PC-3 (cell line): ENCODE data around the gene PABPN1. TPM values are rescaled to one million over a fixed set of nuclear protein-coding genes. Genes with fewer than 3 reads are reported as not detected.

Source experiments
- ATAC-seq: fragments of 200-7000 bp; cut with Tn5 transposase; 2 replicates; pipeline ENCODE4 v1.9.1; 2020; ENCODE audit warnings: mild to moderate bottlenecking, moderate library complexity
- BruUV-seq: library from RNA; stranded (reverse); fragments of 400-500 nt; replicated peaks from 2 replicates; lab custom pipeline; 2021; lab: Mats Ljungman, UMichigan
- CTCF ChIA-PET: fragments of 300-600 bp; sonication (Branson Sonifier 250); formaldehyde crosslinking; loops from one replicate; lab custom pipeline; 2022; ENCODE audit warnings: antibody characterized with exemption; lab: Charles Lee
- POLR2A ChIA-PET: fragments of 300-600 bp; sonication (Branson Sonifier 250); formaldehyde crosslinking; loops from one replicate; lab custom pipeline; 2022; ENCODE audit warnings: antibody characterized with exemption; ENCODE audit not compliant: unreplicated experiment; lab: Charles Lee
- DNase-seq: peaks from one replicate; pipeline ENCODE4 v3.0.0-alpha.2; 2015
- H2AFZ ChIP-seq: fragments of 300-600 bp; sonication (generic); 2 replicates; pipeline ENCODE4 v1.6.0; 2016; ENCODE audit warnings: antibody characterized with exemption, low read length
- H3F3A ChIP-seq: fragments of 300-600 bp; sonication (generic); one replicate; pipeline ENCODE4 v1.6.0; 2017; ENCODE audit warnings: antibody characterized with exemption, low read length, control low read depth, mild to moderate bottlenecking; ENCODE audit not compliant: unreplicated experiment
- H3K27ac ChIP-seq: fragments of 300-600 bp; sonication (generic); 2 replicates; pipeline ENCODE4 v1.5.1; 2016; ENCODE audit warnings: mild to moderate bottlenecking, low read length
- H3K27me3 ChIP-seq: fragments of 300-600 bp; sonication (generic); 2 replicates; pipeline ENCODE4 v1.6.1; 2016; ENCODE audit warnings: low read length, mixed read lengths
- H3K36me3 ChIP-seq: fragments of 300-600 bp; sonication (generic); 2 replicates; pipeline ENCODE4 v1.6.1; 2016; ENCODE audit warnings: low read depth, mixed run types, low read length, mixed read lengths
- H3K4me1 ChIP-seq: fragments of 300-600 bp; sonication (generic); 2 replicates; pipeline ENCODE4 v1.5.1; 2016; ENCODE audit warnings: low read length; ENCODE audit not compliant: insufficient read depth
- H3K4me2 ChIP-seq: fragments of 300-600 bp; sonication (generic); 2 replicates; pipeline ENCODE4 v1.6.0; 2016; ENCODE audit warnings: low read length
- H3K4me3 ChIP-seq: fragments of 300-600 bp; sonication (generic); 2 replicates; pipeline ENCODE4 v1.5.1; 2016; ENCODE audit warnings: mild to moderate bottlenecking, low read length, mixed read lengths
- H3K79me2 ChIP-seq: fragments of 300-600 bp; sonication (generic); 2 replicates; pipeline ENCODE4 v1.6.1; 2017; ENCODE audit warnings: low read length, mixed read lengths
- H3K9ac ChIP-seq: fragments of 300-600 bp; sonication (generic); 2 replicates; pipeline ENCODE4 v1.6.0; 2016; ENCODE audit warnings: mild to moderate bottlenecking, low read length
- H3K9me2 ChIP-seq: fragments of 300-600 bp; sonication (generic); replicated peaks from 2 replicates; pipeline ENCODE4 v1.6.1; 2016; ENCODE audit warnings: mixed run types, low read length, mixed read lengths
- H3K9me3 ChIP-seq: fragments of 300-600 bp; sonication (generic); 2 replicates; pipeline ENCODE4 v1.6.1; 2016; ENCODE audit warnings: low read length, mixed read lengths
- H4K20me1 ChIP-seq: fragments of 300-600 bp; sonication (generic); 2 replicates; pipeline ENCODE4 v1.6.1; 2016; ENCODE audit warnings: low read length, mixed read lengths
- EZH2 ChIP-seq: fragments of 300-600 bp; sonication (generic); IDR thresholded peaks from one replicate; pipeline ENCODE4 v1.6.1; 2017; ENCODE audit warnings: antibody characterized with exemption, mild to moderate bottlenecking, low read length; ENCODE audit not compliant: unreplicated experiment
- EZH2phosphoT487 ChIP-seq: fragments of 300-600 bp; sonication (generic); IDR thresholded peaks from 2 replicates; pipeline ENCODE4 v1.6.1; 2018; ENCODE audit warnings: mild to moderate bottlenecking, antibody characterized with exemption, low read length, borderline replicate concordance
- intact Hi-C: fragments of 100-400 bp; cut with micrococcal nuclease; formaldehyde crosslinking; loops from 2 replicates; pipeline ENCODE4 v1.9.0; 2023
- total RNA-seq: library from RNA; depleted of rRNA; stranded (reverse); fragments of >200 nt; gene quantifications from 2 replicates; pipeline ENCODE4 v1.2.3, GENCODE V29; 2014
- TF ChIP-seq, protein P1 (sequence below): fragments of 300-600 bp; sonication (generic); conservative IDR thresholded peaks from 2 replicates; pipeline ENCODE4 v1.5.1; 2017; ENCODE audit warnings: antibody characterized with exemption, low read depth, mild to moderate bottlenecking, low read length

The PABPN1 gene
- total RNA-seq, 1 experiment from 2014 or later = 89.1 TPM

DNA sequence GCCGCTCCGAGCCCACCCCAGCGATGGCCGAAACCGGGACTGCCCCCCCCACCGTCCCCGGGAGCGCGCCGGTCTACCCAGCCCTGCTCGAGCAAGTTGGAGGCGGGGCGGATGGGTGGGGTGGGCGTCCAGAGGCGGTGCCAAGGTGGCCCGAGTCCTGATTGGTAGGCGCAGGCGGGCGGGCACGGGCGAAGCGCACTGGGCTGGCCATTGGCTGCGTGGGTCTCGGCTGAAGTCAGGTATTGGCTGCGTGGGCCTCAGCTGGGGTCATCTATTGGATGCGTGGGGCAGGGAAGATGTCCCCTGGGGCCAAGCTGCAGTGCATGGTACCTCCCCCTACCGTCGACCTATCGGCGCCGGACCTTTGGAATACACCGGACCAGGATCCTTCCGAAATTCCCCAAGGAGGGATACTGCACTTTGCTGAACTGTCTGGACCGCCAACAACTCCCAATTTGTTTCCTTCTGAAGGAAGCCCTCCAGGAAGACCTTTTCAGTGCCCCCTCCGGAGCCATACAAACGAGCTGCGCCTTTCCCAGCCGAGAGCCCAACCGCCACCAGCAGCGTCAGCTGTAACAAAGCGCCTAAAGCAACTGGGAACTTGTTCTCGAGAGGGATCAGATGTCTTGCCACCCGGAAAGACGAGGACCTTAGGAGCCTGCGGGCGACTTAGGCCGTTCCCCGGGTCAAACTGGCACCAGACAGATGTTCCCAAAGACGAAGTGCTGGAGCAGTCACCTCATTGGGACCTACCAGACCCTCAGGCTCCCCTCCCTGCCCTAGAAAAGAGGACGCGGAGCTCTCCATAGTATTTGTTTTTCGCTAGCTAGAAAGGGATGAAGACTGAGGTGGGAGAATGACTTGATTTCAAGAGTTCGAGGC, 35.0 kb upstream of the PABPN1 start, which contains the start of gene HOMEZ:
HOMEZ (minus strand) TSS at position 113 of the 882 bp plus-strand sequence. CDS start 180 bp downstream, outside the sequence.
- no peaks in the 10 kb centered on the region for H3K9me3 ChIP-seq
- peak within 1 kb of the TSS; percentile 99 for H2AFZ ChIP-seq
- peak within 1 kb of the TSS; percentile 95 for H3K4me2 ChIP-seq
- no peaks in the 10 kb centered on the region for H3K27me3 ChIP-seq
- H3K9me2 ChIP-seq = no peaks in the 10 kb centered on the region
- H3F3A ChIP-seq = no peaks in the 10 kb centered on the region
- peaks cover 20% of the 10 kb centered on the region for H3K4me1 ChIP-seq
- peak within 1 kb of the TSS; percentile 50 for H3K27ac ChIP-seq
- no peaks in the 10 kb centered on the region for H4K20me1 ChIP-seq
- peak within 1 kb of the TSS; percentile 100 for H3K4me3 ChIP-seq
- ATAC-seq = peak; percentile 98
- intact Hi-C loops = loop anchor here (1.0 to 5.0 kb wide), 2 partner anchors 15 to 164 kb away; no protein-coding TSS in a partner anchor
- peaks cover 27% of the 10 kb centered on the region for H3K79me2 ChIP-seq
- peak within 1 kb of the TSS; percentile 92 for H3K9ac ChIP-seq
- CTCF ChIA-PET = interaction anchor here (0.8 to 1.3 kb wide), 2 partner anchors 14 to 166 kb away, joined by 4 to 8 read pairs; no protein-coding TSS in a partner anchor
- BruUV-seq = TSS peak; percentile 98
- POLR2A ChIA-PET = interaction anchor here (0.6 to 1.0 kb wide), 5 partner anchors 14 to 35 kb away, joined by 4 to 6 read pairs (median 6); partner anchors contain the start of genes BCL2L2, PABPN1 and PPP1R3E
- H3K36me3 ChIP-seq = no peaks in the 10 kb centered on the region
- DNase-seq = peak; percentile 98
- TF ChIP-seq EZH2 (no peak), EZH2phosphoT487 (no peak)
- TF ChIP-seq, protein P1, sequence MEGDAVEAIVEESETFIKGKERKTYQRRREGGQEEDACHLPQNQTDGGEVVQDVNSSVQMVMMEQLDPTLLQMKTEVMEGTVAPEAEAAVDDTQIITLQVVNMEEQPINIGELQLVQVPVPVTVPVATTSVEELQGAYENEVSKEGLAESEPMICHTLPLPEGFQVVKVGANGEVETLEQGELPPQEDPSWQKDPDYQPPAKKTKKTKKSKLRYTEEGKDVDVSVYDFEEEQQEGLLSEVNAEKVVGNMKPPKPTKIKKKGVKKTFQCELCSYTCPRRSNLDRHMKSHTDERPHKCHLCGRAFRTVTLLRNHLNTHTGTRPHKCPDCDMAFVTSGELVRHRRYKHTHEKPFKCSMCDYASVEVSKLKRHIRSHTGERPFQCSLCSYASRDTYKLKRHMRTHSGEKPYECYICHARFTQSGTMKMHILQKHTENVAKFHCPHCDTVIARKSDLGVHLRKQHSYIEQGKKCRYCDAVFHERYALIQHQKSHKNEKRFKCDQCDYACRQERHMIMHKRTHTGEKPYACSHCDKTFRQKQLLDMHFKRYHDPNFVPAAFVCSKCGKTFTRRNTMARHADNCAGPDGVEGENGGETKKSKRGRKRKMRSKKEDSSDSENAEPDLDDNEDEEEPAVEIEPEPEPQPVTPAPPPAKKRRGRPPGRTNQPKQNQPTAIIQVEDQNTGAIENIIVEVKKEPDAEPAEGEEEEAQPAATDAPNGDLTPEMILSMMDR = no peak

DNA sequence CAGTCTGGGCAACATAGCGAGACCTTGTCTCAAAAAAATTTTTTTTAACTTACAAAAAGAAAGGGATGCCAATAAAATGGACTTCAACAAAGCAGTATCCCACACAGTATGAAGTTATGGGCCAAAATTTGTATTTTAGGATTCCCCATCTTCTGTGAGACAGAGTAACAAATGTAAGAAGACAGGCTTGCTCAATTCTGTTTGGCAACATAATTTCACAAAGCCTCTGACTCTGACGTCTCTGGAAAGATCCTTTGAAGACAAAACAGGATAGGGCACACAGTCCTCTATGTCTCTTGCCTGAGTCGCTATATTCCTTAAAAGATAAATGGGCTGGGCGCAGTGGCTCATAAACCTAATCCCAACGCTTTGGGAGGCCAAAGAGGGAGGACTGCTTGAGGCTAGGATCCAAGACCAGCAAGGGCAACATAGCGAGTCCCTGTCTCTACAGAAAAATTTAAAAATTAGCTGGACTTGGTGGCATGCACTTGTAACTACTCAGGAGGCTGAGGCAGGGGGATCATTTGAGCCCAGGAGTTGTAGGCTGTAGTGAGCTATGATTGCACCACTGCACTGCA, 34.3 kb upstream of the PABPN1 start:
- ChIA-PET POLR2A (interaction anchor here (0.6 to 1.0 kb wide), 2 partner anchors 17 to 34 kb away, joined by 6 read pairs; partner anchors contain the start of gene PABPN1), CTCF (interaction anchor here (0.8 to 1.3 kb wide), 2 partner anchors 14 to 166 kb away, joined by 4 to 8 read pairs; no protein-coding TSS in a partner anchor)
- H3K36me3 ChIP-seq = no peaks in the 10 kb centered on the region
- no peaks in the 10 kb centered on the region for H3K9me3 ChIP-seq
- no peak for DNase-seq
- H3K27ac ChIP-seq = peak overlapping the region; percentile 50
- H3F3A ChIP-seq = no peaks in the 10 kb centered on the region
- TF ChIP-seq EZH2phosphoT487 (no peak), EZH2 (no peak)
- TF ChIP-seq, protein P1 = no peak
- peak overlapping the region; percentile 82 for H3K4me2 ChIP-seq
- H3K27me3 ChIP-seq = no peaks in the 10 kb centered on the region
- ATAC-seq = no peak
- H3K9ac ChIP-seq = peak overlapping the region; percentile 59; the same call in 1 of the 2 replicates
- BruUV-seq = no TSS peak
- no peaks in the 10 kb centered on the region for H3K9me2 ChIP-seq
- intact Hi-C loops = loop anchor here (1.0 to 5.0 kb wide), 2 partner anchors 14 to 165 kb away; no protein-coding TSS in a partner anchor
- H3K4me1 ChIP-seq = peaks cover 20% of the 10 kb centered on the region
- no peaks in the 10 kb centered on the region for H4K20me1 ChIP-seq
- H2AFZ ChIP-seq = peak overlapping the region; percentile 91
- peaks cover 27% of the 10 kb centered on the region for H3K79me2 ChIP-seq
- H3K4me3 ChIP-seq = peak overlapping the region; percentile 100
